HCT116 (cell line): Measurements from ENCODE around the gene ZC3H15. TPM values are rescaled to one million over a fixed set of nuclear protein-coding genes. Genes with fewer than 3 reads are reported as not detected.

Experiments
- ATAC-seq: fragments of 200-7000 bp; cut with Tn5 transposase; 2 replicates; pipeline ENCODE4 v1.9.1; 2020; ENCODE audit warnings: mild to moderate bottlenecking, moderate library complexity
- BruUV-seq: library from RNA; stranded (reverse); fragments of 400-500 nt; replicated peaks from 2 replicates; lab custom pipeline; 2021; lab: Mats Ljungman, UMichigan
- CTCF ChIA-PET: fragments of 300-600 bp; sonication (Branson Sonifier 250); formaldehyde crosslinking; loops from one replicate; lab custom pipeline; 2021; ENCODE audit warnings: antibody characterized with exemption; lab: Charles Lee
- POLR2A ChIA-PET: fragments of 300-600, 350-600 bp; sonication (Branson Sonifier 250); formaldehyde crosslinking; loops from one replicate; lab custom pipeline; 2021; ENCODE audit warnings: antibody characterized with exemption; lab: Charles Lee
- RAD21 ChIA-PET, 2 experiments: fragments of 300-600 bp; sonication (Branson Sonifier 250); formaldehyde crosslinking; loops; one replicate each; lab custom pipeline; 2023; ENCODE audit warnings: low total read pairs in 2 of 2; ENCODE audit not compliant: uncharacterized antibody in 2 of 2, unreplicated experiment in 2 of 2, low non-redundant PET in 1 of 2; lab: Charles Lee
- DNase-seq: peaks from one replicate; pipeline ENCODE4 v3.0.0-alpha.2; 2010; ENCODE audit warnings: low read depth, low spot score
- H2AFZ ChIP-seq: fragments of 200-600 bp; shearing (Covaris generic), sonication (generic); 2 replicates; pipeline ENCODE4 v1.6.1; 2017; ENCODE audit warnings: low read depth, mixed run types, mixed read lengths, antibody characterized with exemption, low read length; ENCODE audit not compliant: poor library complexity, severe bottlenecking
- H3K27ac ChIP-seq: 2 replicates; pipeline ENCODE4 v1.5.1; 2012; ENCODE audit warnings: low read depth, low read length
- H3K27me3 ChIP-seq: fragments of 200-600 bp; sonication (generic); 2 replicates; pipeline ENCODE4 v1.6.1; 2016; ENCODE audit warnings: mixed run types, low read length, mixed read lengths; ENCODE audit not compliant: insufficient read depth
- H3K36me3 ChIP-seq, 2 experiments: fragments of 200-500 bp in 1 of 2; fragments of 200-600 bp in 1 of 2; sonication (Bioruptor generic) in 1 of 2; sonication (generic) in 1 of 2; 2 replicates each; pipeline versions ENCODE4 v1.5.1 to v1.6.1; 2014 to 2016; ENCODE audit warnings: low read length in 2 of 2, inconsistent platforms in 1 of 2, mixed read lengths in 1 of 2, mixed run types in 1 of 2; ENCODE audit not compliant: insufficient read depth in 2 of 2, control insufficient read depth in 1 of 2
- H3K4me1 ChIP-seq, 2 experiments: fragments of 200-600 bp in 1 of 2; sonication (generic) in 1 of 2; 2 replicates each; pipeline versions ENCODE4 v1.5.1 to v1.6.1; 2012 to 2017; ENCODE audit warnings: low read length in 2 of 2, inconsistent platforms in 1 of 2, mild to moderate bottlenecking in 1 of 2, mixed read lengths in 1 of 2, mixed run types in 1 of 2, moderate library complexity in 1 of 2; ENCODE audit not compliant: insufficient read depth in 2 of 2, control insufficient read depth in 1 of 2
- H3K4me2 ChIP-seq: fragments of 200-600 bp; sonication (generic); 2 replicates; pipeline ENCODE4 v1.6.1; 2017; ENCODE audit warnings: mixed run types, low read length, mixed read lengths
- H3K4me3 ChIP-seq, 2 experiments: fragments of 200-600 bp in 1 of 2; sonication (generic) in 1 of 2; replicated peaks in 1 of 2; 2 replicates each; pipeline ENCODE4 v1.5.1; 2011 to 2016; ENCODE audit warnings: low read length in 2 of 2, control low read depth in 1 of 2, low read depth in 1 of 2, mild to moderate bottlenecking in 1 of 2, mixed read lengths in 1 of 2, mixed run types in 1 of 2
- H3K79me2 ChIP-seq: fragments of 200-600 bp; sonication (generic); 2 replicates; pipeline ENCODE4 v1.6.1; 2017; ENCODE audit warnings: mild to moderate bottlenecking, mixed run types, low read length, moderate library complexity, mixed read lengths; ENCODE audit not compliant: insufficient read depth
- H3K9ac ChIP-seq: fragments of 200-600 bp; sonication (generic); 2 replicates; pipeline ENCODE4 v1.6.1; 2016; ENCODE audit warnings: low read length, mixed read lengths
- H3K9me2 ChIP-seq: fragments of 200-600 bp; sonication (generic), shearing (Covaris generic); 2 replicates; pipeline ENCODE4 v1.6.1; 2017; ENCODE audit warnings: mixed run types, mild to moderate bottlenecking, moderate library complexity; ENCODE audit not compliant: insufficient read depth
- H3K9me3 ChIP-seq, 2 experiments: fragments of 200-500 bp in 1 of 2; fragments of 200-600 bp in 1 of 2; sonication (Bioruptor generic) in 1 of 2; sonication (generic) in 1 of 2; 2 replicates each; pipeline ENCODE4 v1.6.1; 2014 to 2017; ENCODE audit warnings: low read length in 2 of 2, mixed read lengths in 2 of 2, inconsistent platforms in 1 of 2, low read depth in 1 of 2, mild to moderate bottlenecking in 1 of 2, mixed run types in 1 of 2, moderate library complexity in 1 of 2; ENCODE audit not compliant: control insufficient read depth in 1 of 2, insufficient read depth in 1 of 2
- H4K20me1 ChIP-seq: fragments of 200-600 bp; sonication (generic), shearing (Covaris generic); 2 replicates; pipeline ENCODE4 v1.6.1; 2017; ENCODE audit warnings: mixed run types, mild to moderate bottlenecking, moderate library complexity; ENCODE audit not compliant: insufficient read depth
- ATF3 ChIP-seq: IDR thresholded peaks from 2 replicates; pipeline ENCODE4 v1.6.1; 2012
- CBX3 ChIP-seq: IDR thresholded peaks from 2 replicates; pipeline ENCODE4 v1.6.1; 2012; ENCODE audit warnings: low read depth
- CEBPB ChIP-seq: IDR thresholded peaks from 2 replicates; pipeline ENCODE4 v1.6.1; 2012; ENCODE audit warnings: low read depth
- EGR1 ChIP-seq: IDR thresholded peaks from 2 replicates; pipeline ENCODE4 v1.6.1; 2012; ENCODE audit warnings: low read depth
- EZH2 ChIP-seq: fragments of 200-600 bp; sonication (generic); IDR thresholded peaks from 2 replicates; pipeline ENCODE4 v1.6.1; 2017; ENCODE audit warnings: antibody characterized with exemption, mixed run types
- FOSL1 ChIP-seq: IDR thresholded peaks from 2 replicates; pipeline ENCODE4 v1.6.1; 2012; ENCODE audit warnings: low read depth
- JUND ChIP-seq: IDR thresholded peaks from 2 replicates; pipeline ENCODE4 v1.6.1; 2012
- POLR2A ChIP-seq: IDR thresholded peaks from 2 replicates; pipeline ENCODE4 v1.7.0; 2011; ENCODE audit warnings: borderline replicate concordance; ENCODE audit not compliant: insufficient read depth, insufficient read length; ENCODE audit errors: extremely low read depth
- POLR2AphosphoS5 ChIP-seq: IDR thresholded peaks from 2 replicates; pipeline ENCODE4 v1.6.1; 2011; ENCODE audit warnings: mild to moderate bottlenecking, low read depth, low read length, moderate library complexity
- RAD21 ChIP-seq: IDR thresholded peaks from 2 replicates; pipeline ENCODE4 v1.6.1; 2012; ENCODE audit warnings: low read depth, mild to moderate bottlenecking
- REST ChIP-seq: IDR thresholded peaks from 2 replicates; pipeline ENCODE4 v1.6.1; 2012; ENCODE audit warnings: low read depth
- SIN3A ChIP-seq: IDR thresholded peaks from 2 replicates; pipeline ENCODE4 v1.6.1; 2012; ENCODE audit warnings: low read depth
- SP1 ChIP-seq: IDR thresholded peaks from 2 replicates; pipeline ENCODE4 v1.6.1; 2012; ENCODE audit warnings: low read depth
- SRF ChIP-seq: IDR thresholded peaks from 2 replicates; pipeline ENCODE4 v1.6.1; 2012; ENCODE audit warnings: low read depth
- TCF7L2 ChIP-seq: IDR thresholded peaks from 2 replicates; pipeline ENCODE4 v1.7.0; 2011; ENCODE audit warnings: borderline replicate concordance, inconsistent platforms; ENCODE audit not compliant: insufficient read depth, insufficient read length; ENCODE audit errors: extremely low read depth
- YY1 ChIP-seq: IDR thresholded peaks from 2 replicates; pipeline ENCODE4 v1.6.1; 2011; ENCODE audit warnings: low read length, low read depth, moderate library complexity, mild to moderate bottlenecking; ENCODE audit not compliant: insufficient replicate concordance; ENCODE audit errors: extremely low read depth
- ZBTB33 ChIP-seq: IDR thresholded peaks from 2 replicates; pipeline ENCODE4 v1.6.1; 2011; ENCODE audit warnings: mild to moderate bottlenecking, low read length, moderate library complexity; ENCODE audit not compliant: insufficient replicate concordance; ENCODE audit errors: extremely low read depth
- ZFX ChIP-seq: fragments of 450-650 bp; IDR thresholded peaks from 2 replicates; pipeline ENCODE4 v1.6.1; 2017
- ZNF274 ChIP-seq: fragments of 200-500 bp; sonication (Bioruptor generic); IDR thresholded peaks from 2 replicates; pipeline ENCODE4 v1.6.1; 2014; ENCODE audit warnings: mild to moderate bottlenecking, low read depth, low read length, inconsistent platforms
- intact Hi-C: fragments of 100-400 bp; cut with micrococcal nuclease; formaldehyde crosslinking; loops from 2 replicates; pipeline ENCODE4 v1.10.0; 2022
- total RNA-seq: library from RNA; stranded (reverse); gene quantifications from one replicate; pipeline ENCODE4 v1.2.1, GENCODE V29; 2021; ENCODE audit not compliant: unreplicated experiment

The ZC3H15 gene
- total RNA-seq, 1 experiment from 2014 or later = 75.2 TPM

- no peak for TF ChIP-seq JUND
- TF ChIP-seq POLR2AphosphoS5 = no peak
- no peak for TF ChIP-seq SRF
- TF ChIP-seq EZH2 = no peak
- TF ChIP-seq ZFX = no peak
- TF ChIP-seq REST = no peak
Observed at GRCh38 chr2:186498834-186499233, 12.8 kb downstream of the ZC3H15 start (continued).

- CTCF ChIA-PET = interaction anchor here (0.6 to 3.3 kb wide), 5 partner anchors 12 to 1896 kb away, joined by 3 to 33 read pairs (median 4); no protein-coding TSS in a partner anchor
- Histone ChIP-seq H3K36me3 (peaks cover 53 to 61% of the 10 kb centered on the region in 2 experiments), H3K9ac (no peak overlapping the region), H3K79me2 (peaks cover 72% of the 10 kb centered on the region), H3K9me2 (no peaks in the 10 kb centered on the region), H3K4me2 (no peak overlapping the region), H3K4me3 (no peak overlapping the region), H2AFZ (no peak overlapping the region), H3K9me3 (no peaks in the 10 kb centered on the region), H3K27me3 (no peaks in the 10 kb centered on the region), H4K20me1 (peaks cover 7% of the 10 kb centered on the region; the same call in 1 of the 2 replicates), H3K27ac (no peak overlapping the region), H3K4me1 (no peaks in the 10 kb centered on the region)
- ATAC-seq = peak; percentile 61
- POLR2A ChIA-PET = no interaction called here
- intact Hi-C loops = loop anchor here (1.0 to 2.0 kb wide), 2 partner anchors 137 to 277 kb away; no protein-coding TSS in a partner anchor
- RAD21 ChIA-PET = interaction anchor here in 1 of 2 experiments (0.5 kb wide), 1 partner anchor 146 kb away, joined by 3 read pairs; no protein-coding TSS in a partner anchor
- DNase-seq = no peak
- BruUV-seq = no TSS peak
- TF ChIP-seq ZNF274 (no peak), EZH2 (no peak), ZBTB33 (no peak), CEBPB (peak; percentile 39; the same call in 1 of the 2 replicates), EGR1 (no peak), TCF7L2 (no peak), SP1 (no peak), ATF3 (no peak), ZFX (no peak), CBX3 (no peak), SRF (no peak), SIN3A (no peak), JUND (no peak), FOSL1 (no peak), POLR2A (no peak), YY1 (no peak), POLR2AphosphoS5 (no peak), RAD21 (peak; percentile 67)
Observed at GRCh38 chr2:186503827-186504606, 18.0 kb downstream of the ZC3H15 start.
